Activated naive CD8-positive, alpha-beta T cell (primary cell): ENCODE results near the gene DYNC2H1.

Experiments
- H3K27ac Mint-ChIP-seq: one replicate; pipeline ENCODE4 v1.8.0; 2021; ENCODE audit warnings: mixed read lengths
- H3K27me3 Mint-ChIP-seq: one replicate; pipeline ENCODE4 v1.8.0; 2021; ENCODE audit warnings: mixed read lengths
- H3K36me3 Mint-ChIP-seq: one replicate; pipeline ENCODE4 v1.8.0; 2021; ENCODE audit warnings: mixed read lengths
- H3K4me1 Mint-ChIP-seq: one replicate; pipeline ENCODE4 v1.8.0; 2021; ENCODE audit warnings: low read depth, mixed read lengths
- H3K4me3 Mint-ChIP-seq: one replicate; pipeline ENCODE4 v1.8.0; 2021; ENCODE audit warnings: mild to moderate bottlenecking, mixed read lengths
- H3K9me3 Mint-ChIP-seq: one replicate; pipeline ENCODE4 v1.8.0; 2021; ENCODE audit warnings: low read depth, mixed read lengths

The DYNC2H1 gene, protein sequence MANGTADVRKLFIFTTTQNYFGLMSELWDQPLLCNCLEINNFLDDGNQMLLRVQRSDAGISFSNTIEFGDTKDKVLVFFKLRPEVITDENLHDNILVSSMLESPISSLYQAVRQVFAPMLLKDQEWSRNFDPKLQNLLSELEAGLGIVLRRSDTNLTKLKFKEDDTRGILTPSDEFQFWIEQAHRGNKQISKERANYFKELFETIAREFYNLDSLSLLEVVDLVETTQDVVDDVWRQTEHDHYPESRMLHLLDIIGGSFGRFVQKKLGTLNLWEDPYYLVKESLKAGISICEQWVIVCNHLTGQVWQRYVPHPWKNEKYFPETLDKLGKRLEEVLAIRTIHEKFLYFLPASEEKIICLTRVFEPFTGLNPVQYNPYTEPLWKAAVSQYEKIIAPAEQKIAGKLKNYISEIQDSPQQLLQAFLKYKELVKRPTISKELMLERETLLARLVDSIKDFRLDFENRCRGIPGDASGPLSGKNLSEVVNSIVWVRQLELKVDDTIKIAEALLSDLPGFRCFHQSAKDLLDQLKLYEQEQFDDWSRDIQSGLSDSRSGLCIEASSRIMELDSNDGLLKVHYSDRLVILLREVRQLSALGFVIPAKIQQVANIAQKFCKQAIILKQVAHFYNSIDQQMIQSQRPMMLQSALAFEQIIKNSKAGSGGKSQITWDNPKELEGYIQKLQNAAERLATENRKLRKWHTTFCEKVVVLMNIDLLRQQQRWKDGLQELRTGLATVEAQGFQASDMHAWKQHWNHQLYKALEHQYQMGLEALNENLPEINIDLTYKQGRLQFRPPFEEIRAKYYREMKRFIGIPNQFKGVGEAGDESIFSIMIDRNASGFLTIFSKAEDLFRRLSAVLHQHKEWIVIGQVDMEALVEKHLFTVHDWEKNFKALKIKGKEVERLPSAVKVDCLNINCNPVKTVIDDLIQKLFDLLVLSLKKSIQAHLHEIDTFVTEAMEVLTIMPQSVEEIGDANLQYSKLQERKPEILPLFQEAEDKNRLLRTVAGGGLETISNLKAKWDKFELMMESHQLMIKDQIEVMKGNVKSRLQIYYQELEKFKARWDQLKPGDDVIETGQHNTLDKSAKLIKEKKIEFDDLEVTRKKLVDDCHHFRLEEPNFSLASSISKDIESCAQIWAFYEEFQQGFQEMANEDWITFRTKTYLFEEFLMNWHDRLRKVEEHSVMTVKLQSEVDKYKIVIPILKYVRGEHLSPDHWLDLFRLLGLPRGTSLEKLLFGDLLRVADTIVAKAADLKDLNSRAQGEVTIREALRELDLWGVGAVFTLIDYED (N-terminal part only)

DNA sequence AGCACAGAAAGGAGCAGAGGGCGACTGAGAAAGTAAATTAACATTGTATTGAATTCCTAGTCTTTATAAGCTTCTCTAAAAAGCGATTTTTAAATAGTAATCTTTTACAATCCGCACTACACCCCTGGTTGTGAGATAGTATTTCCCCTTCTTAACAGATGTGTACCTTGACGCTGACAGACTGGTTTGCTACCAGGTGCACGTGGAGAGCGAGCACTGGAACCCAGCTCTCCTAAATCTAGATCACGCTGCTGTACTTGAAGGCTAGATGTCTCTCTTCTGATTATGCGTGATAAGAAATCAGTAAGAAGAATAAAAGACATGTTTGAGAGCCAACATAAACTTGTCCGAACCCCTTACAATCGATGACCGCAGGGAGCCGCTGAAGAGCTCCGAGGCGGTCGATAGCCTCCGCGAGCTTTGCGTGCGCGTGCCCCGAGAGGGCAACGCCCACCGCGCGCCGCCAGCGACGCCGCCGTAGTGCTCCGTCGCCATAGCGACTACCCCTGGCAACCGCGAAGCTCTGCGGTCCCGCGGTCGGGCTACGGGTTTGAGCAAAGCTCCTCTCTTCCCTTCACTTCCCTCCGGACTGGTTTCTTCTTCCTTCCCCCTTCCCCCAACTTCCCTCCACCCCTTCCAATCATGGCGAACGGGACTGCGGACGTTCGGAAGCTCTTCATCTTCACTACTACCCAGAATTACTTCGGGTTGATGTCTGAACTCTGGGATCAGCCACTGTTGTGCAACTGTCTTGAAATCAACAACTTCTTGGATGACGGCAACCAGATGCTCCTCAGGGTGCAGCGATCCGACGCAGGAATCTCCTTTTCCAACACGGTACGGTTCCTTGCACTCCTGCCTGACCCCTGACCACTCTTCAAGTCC is at the start of gene DYNC2H1:
TSS of gene DYNC2H1 (plus strand) at position 494 of the 885 bp plus-strand sequence. CDS start at position 643, 149 bp downstream.
- Mint-ChIP-seq H3K27ac (peak within 1 kb of the TSS; percentile 86), H3K4me3 (peak within 1 kb of the TSS; percentile 99), H3K36me3 (peaks cover 3% of the 10 kb centered on the region), H3K4me1 (peaks cover 18% of the 10 kb centered on the region), H3K9me3 (no peaks in the 10 kb centered on the region), H3K27me3 (peaks cover 4% of the 10 kb centered on the region)

DNA sequence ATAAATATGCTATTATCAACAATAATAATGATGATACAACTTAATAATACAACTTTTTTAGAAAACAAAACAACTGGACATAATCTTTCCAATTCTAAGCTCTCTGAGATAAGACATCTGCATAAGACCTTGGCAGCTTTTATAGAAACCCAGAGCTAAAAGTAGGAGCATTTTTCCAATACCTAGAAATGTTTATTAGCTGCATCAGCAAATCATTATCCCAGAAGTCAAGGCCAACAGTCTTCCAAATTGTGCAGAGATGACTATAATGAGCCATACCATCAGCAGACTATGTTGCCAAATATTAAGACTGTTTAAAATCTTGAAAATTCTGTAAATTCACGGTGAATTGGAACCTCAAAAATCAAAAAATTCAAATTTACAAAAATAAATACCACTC is 47.6 kb upstream of the DYNC2H1 start:
- Mint-ChIP-seq H3K4me1 (no peaks in the 10 kb centered on the region), H3K27ac (no peak overlapping the region), H3K27me3 (no peaks in the 10 kb centered on the region), H3K9me3 (no peaks in the 10 kb centered on the region), H3K4me3 (no peak overlapping the region), H3K36me3 (peaks cover 10% of the 10 kb centered on the region)

DNA sequence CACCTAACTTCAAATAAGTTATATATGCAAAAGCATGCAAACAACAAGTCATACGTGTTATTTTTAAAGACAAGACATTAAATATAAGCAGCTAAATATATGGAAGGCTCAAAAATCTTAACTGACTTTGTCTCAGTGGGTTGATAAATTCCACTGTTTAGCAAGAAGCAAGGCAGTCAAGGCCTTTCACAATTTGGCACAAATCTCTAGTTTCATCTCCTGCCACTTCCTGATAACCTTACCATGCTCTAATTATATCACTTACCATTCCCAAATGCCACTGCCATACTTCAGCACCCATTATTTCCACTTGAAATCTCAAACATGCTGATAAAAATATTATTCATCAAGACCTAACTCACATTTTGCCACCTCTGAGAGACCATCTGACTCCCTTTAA is 42.1 kb upstream of the DYNC2H1 start:
- Mint-ChIP-seq H3K4me1 (peaks cover 38% of the 10 kb centered on the region), H3K9me3 (no peaks in the 10 kb centered on the region), H3K27me3 (no peaks in the 10 kb centered on the region), H3K4me3 (no peak overlapping the region), H3K36me3 (peaks cover 13% of the 10 kb centered on the region), H3K27ac (no peak overlapping the region)

DNA sequence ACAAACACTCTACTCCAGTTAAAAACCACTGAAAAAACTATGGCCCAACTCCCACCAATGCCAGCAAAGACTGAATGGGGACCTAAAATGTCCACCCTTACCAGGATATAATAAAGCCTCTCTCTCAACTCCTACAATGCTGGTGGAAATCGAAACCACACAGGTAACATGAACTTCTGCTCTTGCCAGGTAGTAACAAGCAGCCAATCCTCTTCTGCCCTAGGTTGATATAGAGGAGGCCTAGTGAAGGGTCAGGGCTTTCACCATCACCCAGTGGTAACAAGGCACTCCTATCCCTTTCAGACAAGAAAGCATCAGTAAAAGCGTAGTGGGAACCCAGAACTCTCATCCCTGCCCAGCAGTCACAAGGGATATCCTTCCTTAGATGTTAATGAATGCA is 39.9 kb upstream of the DYNC2H1 start:
- Mint-ChIP-seq H3K27ac (peak overlapping the region; percentile 3), H3K4me1 (peaks cover 47% of the 10 kb centered on the region), H3K9me3 (no peaks in the 10 kb centered on the region), H3K36me3 (peaks cover 11% of the 10 kb centered on the region), H3K4me3 (no peak overlapping the region), H3K27me3 (no peaks in the 10 kb centered on the region)

DNA sequence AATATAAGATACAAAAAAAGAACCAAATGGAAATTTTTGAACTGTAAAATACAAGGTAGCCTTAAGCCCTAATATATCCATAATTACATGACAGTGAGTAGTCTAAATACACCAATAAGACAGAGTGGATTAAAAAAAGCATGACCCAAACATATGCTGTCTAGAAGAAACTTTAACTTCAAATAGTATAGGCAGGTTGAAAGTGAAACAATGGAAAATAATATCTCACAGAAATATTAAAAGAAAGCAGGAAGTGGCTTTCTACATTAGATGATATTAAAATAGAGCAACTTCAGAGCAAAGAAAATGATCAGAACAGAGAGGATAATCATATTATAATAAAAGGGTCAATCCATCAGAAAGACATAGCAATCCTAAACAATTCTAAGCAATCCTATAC is 39.1 kb upstream of the DYNC2H1 start:
- Mint-ChIP-seq H3K27me3 (no peaks in the 10 kb centered on the region), H3K4me3 (peak overlapping the region; percentile 18), H3K36me3 (peaks cover 13% of the 10 kb centered on the region), H3K9me3 (no peaks in the 10 kb centered on the region), H3K27ac (peak overlapping the region; percentile 83), H3K4me1 (peaks cover 47% of the 10 kb centered on the region)

DNA sequence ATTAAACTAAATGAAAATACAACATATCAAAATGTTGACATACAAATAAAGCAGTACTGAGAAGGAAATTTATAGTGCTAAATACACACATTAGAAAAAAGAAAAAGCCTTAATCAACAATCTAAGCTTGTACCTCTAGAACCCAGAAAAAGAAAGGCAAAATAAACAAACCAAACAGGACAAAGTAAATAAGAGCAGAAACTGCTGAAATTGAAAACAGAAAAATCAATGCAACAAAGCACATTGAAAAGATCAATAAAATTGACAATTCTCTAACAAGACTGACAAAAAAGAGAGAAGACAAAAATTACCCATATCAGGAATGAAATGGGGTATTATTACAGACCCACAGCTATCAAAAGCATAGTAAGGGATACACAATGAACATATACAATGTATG is 38.2 kb upstream of the DYNC2H1 start:
- peak overlapping the region; percentile 18 for H3K4me3 Mint-ChIP-seq
- H3K27ac Mint-ChIP-seq: peak overlapping the region; percentile 83
- H3K9me3 Mint-ChIP-seq: no peaks in the 10 kb centered on the region
- no peaks in the 10 kb centered on the region for H3K27me3 Mint-ChIP-seq
- H3K4me1 Mint-ChIP-seq: peaks cover 47% of the 10 kb centered on the region
- peaks cover 14% of the 10 kb centered on the region for H3K36me3 Mint-ChIP-seq

DNA sequence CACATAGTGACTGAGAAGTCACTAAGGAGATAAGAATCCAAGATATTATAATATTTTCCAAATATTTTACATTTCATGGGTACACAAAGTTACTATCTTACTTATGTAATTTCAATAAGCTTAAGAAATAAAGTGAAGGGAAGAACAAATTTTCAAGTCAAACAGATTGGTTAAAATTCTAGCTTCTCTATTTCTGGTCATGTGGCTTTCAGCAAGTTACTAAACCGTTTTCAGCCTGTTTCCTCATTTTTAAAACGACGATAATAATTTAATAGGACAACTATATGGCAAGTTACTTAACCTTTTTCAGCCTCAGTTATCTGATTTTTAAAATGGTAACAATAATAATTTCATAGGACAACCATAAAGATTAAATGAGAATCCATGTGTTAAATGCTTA is 32.9 kb upstream of the DYNC2H1 start:
- no peak overlapping the region for H3K27ac Mint-ChIP-seq
- H3K36me3 Mint-ChIP-seq: peaks cover 24% of the 10 kb centered on the region
- no peaks in the 10 kb centered on the region for H3K9me3 Mint-ChIP-seq
- H3K4me3 Mint-ChIP-seq: no peak overlapping the region
- H3K27me3 Mint-ChIP-seq: no peaks in the 10 kb centered on the region
- peaks cover 10% of the 10 kb centered on the region for H3K4me1 Mint-ChIP-seq

DNA sequence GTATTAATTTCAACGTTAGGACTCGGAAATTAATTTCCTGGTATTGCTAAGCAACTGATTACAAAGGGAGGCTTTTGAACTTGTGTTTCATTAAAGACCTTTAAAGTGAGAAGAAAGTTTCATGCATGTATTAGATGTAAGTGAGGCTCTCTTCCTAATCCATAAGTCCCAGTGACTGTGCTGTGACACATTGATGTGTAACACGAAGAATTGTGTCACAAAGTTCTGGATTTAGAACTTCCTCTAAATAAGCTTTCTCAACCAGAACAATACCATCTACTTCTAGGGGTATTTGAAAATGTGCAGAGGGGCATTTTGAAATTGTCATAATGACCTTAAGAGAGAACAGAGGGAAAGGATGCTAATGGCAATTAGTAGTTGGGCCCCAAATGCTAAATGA is 31.7 kb upstream of the DYNC2H1 start:
- Mint-ChIP-seq H3K27ac (no peak overlapping the region), H3K4me1 (peaks cover 6% of the 10 kb centered on the region), H3K36me3 (peaks cover 24% of the 10 kb centered on the region), H3K4me3 (no peak overlapping the region), H3K9me3 (no peaks in the 10 kb centered on the region), H3K27me3 (no peaks in the 10 kb centered on the region)

DNA sequence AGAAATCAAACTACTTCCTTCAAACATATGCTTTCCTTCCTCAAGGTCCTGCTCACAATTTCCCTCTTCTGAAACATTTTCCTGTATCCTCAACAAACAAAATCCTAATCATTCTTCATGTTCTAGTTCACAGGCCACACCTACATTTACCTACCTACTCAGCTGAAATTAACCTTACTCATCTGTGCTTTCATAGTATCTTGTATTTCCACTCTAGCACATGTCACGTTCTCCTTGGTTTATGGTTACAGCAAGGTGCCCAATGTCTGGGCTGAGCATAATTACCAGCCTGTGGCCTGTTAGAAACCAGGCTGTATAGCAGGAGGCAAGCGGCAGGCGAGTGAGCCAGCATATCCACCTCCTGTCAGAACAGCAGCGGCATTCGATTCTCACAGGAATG is 30.5 kb upstream of the DYNC2H1 start:
- Mint-ChIP-seq H3K27ac (peak overlapping the region; percentile 47), H3K4me3 (no peak overlapping the region), H3K4me1 (peaks cover 2% of the 10 kb centered on the region), H3K36me3 (peaks cover 20% of the 10 kb centered on the region), H3K9me3 (no peaks in the 10 kb centered on the region), H3K27me3 (no peaks in the 10 kb centered on the region)

DNA sequence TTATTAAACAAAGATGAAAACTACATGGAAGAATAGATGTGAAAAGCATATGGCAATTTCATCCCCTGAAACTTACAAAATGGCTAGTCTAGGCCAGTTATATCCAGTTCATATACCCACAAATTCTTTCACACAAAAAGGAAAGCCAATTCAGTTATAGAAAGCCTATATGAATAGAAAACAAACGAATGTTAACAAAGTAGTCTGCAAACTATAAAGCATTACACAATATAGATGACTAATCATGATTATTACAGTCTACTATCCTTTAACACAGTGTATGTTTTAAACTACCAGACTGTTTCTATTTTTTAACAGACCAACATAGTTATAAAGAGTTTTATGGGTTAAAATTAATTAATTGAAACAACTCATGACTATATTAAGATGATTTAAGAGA is 29.4 kb upstream of the DYNC2H1 start:
- Mint-ChIP-seq H3K9me3 (no peaks in the 10 kb centered on the region), H3K36me3 (peaks cover 20% of the 10 kb centered on the region), H3K4me3 (no peak overlapping the region), H3K4me1 (peaks cover 4% of the 10 kb centered on the region), H3K27ac (no peak overlapping the region), H3K27me3 (no peaks in the 10 kb centered on the region)

DNA sequence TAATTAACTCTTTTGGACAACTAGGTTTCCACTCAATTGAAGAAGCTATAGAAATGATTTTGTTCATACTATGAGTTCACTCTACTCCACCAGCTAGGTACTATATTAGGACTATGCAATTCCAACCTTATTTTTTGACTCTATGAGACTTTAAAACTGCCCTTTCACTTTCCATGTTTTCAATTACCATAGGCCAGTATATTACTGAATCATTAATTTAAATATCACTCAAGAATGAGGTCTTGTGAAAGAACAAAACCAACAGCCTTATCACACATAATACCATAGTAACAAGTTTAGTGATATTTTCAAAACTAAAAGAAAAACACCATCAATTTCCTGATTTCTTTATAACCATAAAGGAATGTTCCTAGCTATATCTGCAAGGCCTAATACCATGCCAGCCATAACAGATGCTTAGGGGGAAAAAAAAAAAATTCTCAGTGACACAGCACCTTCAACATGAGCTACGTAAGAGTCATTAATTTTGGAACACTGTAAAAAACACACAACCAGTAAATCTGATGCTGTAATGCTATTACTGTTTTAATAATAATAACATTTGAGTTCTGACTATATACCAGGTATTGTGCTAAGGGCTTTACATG is 23.4 kb upstream of the DYNC2H1 start:
- peaks cover 8% of the 10 kb centered on the region for H3K36me3 Mint-ChIP-seq
- H3K4me3 Mint-ChIP-seq: no peak overlapping the region
- no peak overlapping the region for H3K27ac Mint-ChIP-seq
- peaks cover 35% of the 10 kb centered on the region for H3K4me1 Mint-ChIP-seq
- H3K9me3 Mint-ChIP-seq: no peaks in the 10 kb centered on the region
- no peaks in the 10 kb centered on the region for H3K27me3 Mint-ChIP-seq

DNA sequence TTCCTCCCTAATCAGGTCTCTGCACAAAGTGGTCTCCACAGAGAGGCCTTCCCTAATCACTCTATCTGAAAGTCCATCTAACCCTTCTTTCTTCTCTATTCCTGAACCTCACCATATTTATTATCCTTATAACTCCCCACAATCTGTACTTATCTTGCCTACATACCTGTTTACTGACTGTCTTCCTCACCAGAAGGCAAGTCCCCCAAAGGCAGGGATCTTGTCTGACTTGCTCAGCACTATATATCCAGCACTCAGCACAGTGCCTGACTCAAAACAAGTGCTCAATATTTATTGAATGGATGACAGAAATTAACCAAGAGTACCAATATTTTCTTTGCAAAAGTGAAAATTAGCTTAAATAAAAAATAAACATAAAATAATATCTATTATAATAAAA is 22.8 kb upstream of the DYNC2H1 start:
- Mint-ChIP-seq H3K4me3 (no peak overlapping the region), H3K36me3 (peaks cover 8% of the 10 kb centered on the region), H3K27ac (no peak overlapping the region), H3K27me3 (no peaks in the 10 kb centered on the region), H3K4me1 (peaks cover 36% of the 10 kb centered on the region), H3K9me3 (no peaks in the 10 kb centered on the region)

DNA sequence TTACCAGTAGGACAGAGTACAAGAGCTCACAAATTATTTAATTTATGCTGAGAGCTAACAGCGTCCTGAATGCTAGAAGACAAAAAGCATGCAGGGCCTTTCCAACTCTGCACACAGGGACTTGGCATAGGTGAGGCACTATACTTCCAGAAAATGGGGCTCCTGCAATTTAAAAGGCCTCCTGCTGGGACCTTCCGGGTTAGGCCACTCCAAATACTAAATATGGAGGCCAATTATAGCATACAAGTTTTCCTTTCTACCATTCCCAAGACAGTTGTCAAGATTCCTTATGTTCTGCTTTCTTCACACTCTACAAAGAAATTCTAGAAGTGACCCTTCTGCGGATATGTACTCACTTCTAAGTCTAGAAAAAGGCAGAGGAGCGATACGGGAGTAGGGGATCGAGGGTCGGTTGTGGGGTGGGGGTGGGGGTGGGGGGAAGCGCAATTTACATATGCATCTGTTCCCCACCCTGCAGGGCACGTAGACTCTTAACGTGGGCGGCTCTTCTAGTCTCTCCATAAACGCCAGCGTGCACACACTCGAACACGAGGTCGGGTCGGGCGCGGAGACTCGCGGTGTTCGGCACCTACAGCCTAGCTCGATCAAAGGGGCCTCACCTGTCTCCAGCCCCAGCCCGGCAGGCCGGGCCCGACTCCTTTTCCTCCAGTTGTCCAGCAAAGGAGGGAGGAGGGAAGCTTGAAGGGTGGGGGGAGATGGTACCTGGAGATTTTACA is 18.0 kb upstream of the DYNC2H1 start:
- peak overlapping the region; percentile 94 for H3K4me3 Mint-ChIP-seq
- H3K4me1 Mint-ChIP-seq: peaks cover 33% of the 10 kb centered on the region
- H3K36me3 Mint-ChIP-seq: peaks cover 10% of the 10 kb centered on the region
- H3K9me3 Mint-ChIP-seq: no peaks in the 10 kb centered on the region
- H3K27me3 Mint-ChIP-seq: peaks cover 6% of the 10 kb centered on the region
- H3K27ac Mint-ChIP-seq: peak overlapping the region; percentile 92
